ENCODE results near the gene SART1.
"Not testable (repeated sequence)": the region's sequence is repeated elsewhere in the genome, so short reads cannot be mapped to it uniquely, and the experiment has no call there.

Gene SART1

DNA sequence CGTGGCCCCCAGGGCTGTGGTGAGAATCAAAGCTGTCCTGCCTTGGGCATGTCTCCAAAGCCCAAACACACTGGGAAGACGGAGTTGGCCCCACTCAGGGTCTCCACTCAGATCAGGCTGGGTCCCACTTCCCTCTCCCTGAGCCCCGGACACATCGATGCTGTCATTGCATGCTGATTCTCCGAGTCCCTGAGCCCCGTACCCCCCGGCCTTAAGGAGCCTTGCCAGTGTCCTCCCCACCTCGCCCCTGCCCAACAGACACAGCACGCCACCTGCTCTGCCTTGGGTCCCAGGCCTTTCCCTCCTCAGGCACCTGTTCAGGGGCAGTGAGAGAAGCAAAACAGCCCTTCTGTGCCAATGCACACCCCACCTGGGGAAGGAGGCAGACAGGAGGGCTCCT lies 25.8 kb downstream of the SART1 start:
- Mint-ChIP-seq H3K36me3 (peaks cover 10% of the 10 kb centered on the region), H3K27ac (no peak overlapping the region), H3K9me3 (no peaks in the 10 kb centered on the region), H3K4me1 (peaks cover 6% of the 10 kb centered on the region), H3K4me3 (no peak overlapping the region)
- DNase-seq (ENCODE audit: low spot score in 2 of 2) (no peak), ATAC-seq (no peak)

GRCh38 chr11:65988791-65989592 lies 27.5 kb downstream of the SART1 start:
- DNase-seq (ENCODE audit: low spot score in 2 of 2) (peak; percentile 85 to 94), ATAC-seq (peak; percentile 99)
- Mint-ChIP-seq H3K9me3 (no peaks in the 10 kb centered on the region), H3K4me3 (no peak overlapping the region), H3K36me3 (peaks cover 10% of the 10 kb centered on the region), H3K4me1 (peaks cover 6% of the 10 kb centered on the region), H3K27ac (no peak overlapping the region)

- H3K4me3 Mint-ChIP-seq = no peak overlapping the region
- H3K36me3 Mint-ChIP-seq = peaks cover 35% of the 10 kb centered on the region
- H3K4me1 Mint-ChIP-seq = peaks cover 6% of the 10 kb centered on the region
- H3K9me3 Mint-ChIP-seq = no peaks in the 10 kb centered on the region
- DNase-seq (ENCODE audit: low spot score in 2 of 2) = no peak
- H3K27ac Mint-ChIP-seq = no peak overlapping the region
- no peak for ATAC-seq
These were observed 30.5 kb downstream of the SART1 start for GRCh38 chr11:65992056-65992455.

DNA sequence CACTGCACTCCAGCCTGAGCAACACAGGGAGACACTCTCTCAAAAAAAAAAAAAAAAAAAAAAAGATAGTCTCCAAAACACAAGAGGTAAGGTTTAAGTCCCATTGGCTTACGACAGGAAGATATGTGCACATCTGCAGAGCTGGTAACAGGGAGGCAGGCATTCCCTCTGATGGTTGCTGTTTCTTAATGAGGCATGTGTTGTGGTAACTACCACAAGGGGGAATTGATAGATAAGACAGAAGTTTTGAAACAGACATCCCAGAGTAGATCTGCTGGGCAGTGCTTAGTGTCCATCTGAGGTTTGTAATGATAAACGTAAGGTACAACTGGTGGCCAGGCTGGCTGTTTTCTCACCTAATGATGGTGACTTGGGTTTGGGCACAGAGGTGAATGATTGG lies 35.8 kb downstream of the SART1 start:
- ATAC-seq = no peak
- H3K27ac Mint-ChIP-seq = no peak overlapping the region
- DNase-seq (ENCODE audit: low spot score in 2 of 2) = no peak
- H3K4me3 Mint-ChIP-seq = no peak overlapping the region
- H3K9me3 Mint-ChIP-seq = no peaks in the 10 kb centered on the region
- peaks cover 23% of the 10 kb centered on the region for H3K4me1 Mint-ChIP-seq
- H3K36me3 Mint-ChIP-seq = peaks cover 68% of the 10 kb centered on the region

DNA sequence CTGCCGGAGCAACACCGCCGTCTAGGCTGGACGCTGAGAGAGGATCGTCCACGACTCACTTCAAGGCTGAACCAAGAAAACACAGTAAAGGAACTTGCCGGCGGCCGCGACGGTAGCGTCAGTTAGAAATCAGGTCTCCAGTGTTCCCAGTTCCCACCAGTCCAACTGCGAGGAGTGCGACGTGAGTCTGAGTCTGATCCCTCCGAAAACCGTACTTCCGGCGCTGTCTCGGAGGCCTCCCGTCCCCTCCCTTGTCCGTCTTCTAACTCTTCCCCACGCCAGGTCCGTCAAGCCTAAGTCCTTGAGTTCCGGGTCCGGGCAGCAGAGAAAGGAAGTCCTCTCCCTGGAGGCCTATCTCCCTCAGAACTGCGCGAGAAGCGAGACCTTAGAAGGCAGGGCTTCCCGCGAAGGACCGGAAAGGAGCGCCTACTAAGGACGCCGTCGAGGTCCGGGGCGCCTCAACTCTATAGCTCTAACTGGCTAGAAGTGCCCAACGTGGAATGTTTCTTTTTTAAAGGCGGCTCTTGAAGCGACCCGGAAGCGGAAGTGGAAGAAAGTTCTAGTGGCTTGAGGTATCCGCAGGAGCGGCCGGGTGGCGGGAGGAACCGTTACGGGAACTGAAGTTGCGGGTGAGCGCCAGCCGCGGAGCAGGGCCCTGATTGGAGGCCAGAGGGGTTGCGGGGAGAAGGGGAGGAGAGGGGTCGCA lies 40.6 kb downstream of the SART1 start, which contains the start of the genes BANF1 and EIF1AD:
Gene BANF1 (plus strand): TSS at position 562 of the 706 bp plus-strand sequence. CDS start 748 bp downstream, outside the sequence.
Gene EIF1AD (minus strand): TSS at position 216 of the 706 bp plus-strand sequence. CDS start 1,768 bp downstream, outside the sequence.
- H3K9me3 Mint-ChIP-seq = no peaks in the 10 kb centered on the region
- peaks cover 85% of the 10 kb centered on the region for H3K36me3 Mint-ChIP-seq
- peak within 1 kb of the TSS; percentile 99 for H3K4me3 Mint-ChIP-seq
- peak within 1 kb of the TSS; percentile 96 for H3K27ac Mint-ChIP-seq
- DNase-seq (ENCODE audit: low spot score in 2 of 2) (peak; percentile 90 to 98), ATAC-seq (peak; percentile 92)
- peaks cover 31% of the 10 kb centered on the region for H3K4me1 Mint-ChIP-seq

DNA sequence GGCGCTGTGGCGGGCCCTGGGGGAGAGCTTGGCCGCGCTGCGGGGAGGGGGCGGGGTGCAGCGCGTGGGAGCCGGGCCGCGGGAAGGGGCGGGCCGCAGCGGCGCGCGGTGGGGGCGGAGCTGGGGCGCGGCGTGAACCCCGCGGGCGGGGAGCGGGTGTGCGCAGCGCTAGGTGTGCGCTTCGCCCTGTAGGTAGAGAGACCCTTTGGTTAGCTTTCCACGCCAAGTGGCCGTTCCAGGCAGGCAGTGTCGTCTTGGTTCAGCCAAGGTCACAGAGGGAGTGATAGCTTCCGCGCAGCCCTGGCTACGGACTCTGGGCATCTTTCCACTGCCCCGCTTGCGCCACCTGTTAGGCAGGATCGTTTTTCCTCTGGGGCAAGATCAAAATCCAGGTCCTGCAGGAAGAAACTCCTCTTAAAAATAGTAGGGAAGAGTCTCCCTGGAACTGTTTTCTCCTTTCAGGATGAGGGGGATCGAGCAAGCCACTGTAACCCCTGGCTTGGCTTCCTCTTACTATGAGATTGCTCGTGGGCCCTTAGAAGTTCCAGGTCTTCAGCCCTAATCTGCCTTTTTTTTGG lies 41.2 kb downstream of the SART1 start:
- peak; percentile 81 for ATAC-seq
- peaks cover 78% of the 10 kb centered on the region for H3K36me3 Mint-ChIP-seq

DNA sequence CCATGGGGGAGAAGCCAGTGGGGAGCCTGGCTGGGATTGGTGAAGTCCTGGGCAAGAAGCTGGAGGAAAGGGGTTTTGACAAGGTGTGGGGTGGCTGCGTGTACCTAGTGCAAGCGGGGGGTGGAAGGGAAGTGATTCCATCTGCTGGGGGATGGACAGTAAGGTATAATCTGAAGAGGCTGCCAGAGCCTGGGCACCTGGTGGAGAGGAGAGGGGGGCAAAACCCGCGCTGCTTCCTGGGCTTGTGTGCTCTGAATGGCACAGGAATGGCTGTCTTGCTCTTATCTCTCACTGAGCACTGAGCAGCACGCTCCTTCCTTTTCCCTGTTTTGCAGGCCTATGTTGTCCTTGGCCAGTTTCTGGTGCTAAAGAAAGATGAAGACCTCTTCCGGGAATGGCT lies 41.8 kb downstream of the SART1 start:
- Mint-ChIP-seq H3K27ac (peak overlapping the region; percentile 96), H3K36me3 (peaks cover 73% of the 10 kb centered on the region), H3K9me3 (no peaks in the 10 kb centered on the region), H3K4me1 (peaks cover 28% of the 10 kb centered on the region), H3K4me3 (peak overlapping the region; percentile 99)
- DNase-seq (ENCODE audit: low spot score in 2 of 2) (no peak), ATAC-seq (no peak)

More for the DNA sequence above, 41.2 kb downstream of the SART1 start:
- peak overlapping the region; percentile 96 for H3K27ac Mint-ChIP-seq
- peak overlapping the region; percentile 99 for H3K4me3 Mint-ChIP-seq
- no peak for DNase-seq (ENCODE audit: low spot score in 2 of 2)
- no peaks in the 10 kb centered on the region for H3K9me3 Mint-ChIP-seq
- peaks cover 31% of the 10 kb centered on the region for H3K4me1 Mint-ChIP-seq

DNA sequence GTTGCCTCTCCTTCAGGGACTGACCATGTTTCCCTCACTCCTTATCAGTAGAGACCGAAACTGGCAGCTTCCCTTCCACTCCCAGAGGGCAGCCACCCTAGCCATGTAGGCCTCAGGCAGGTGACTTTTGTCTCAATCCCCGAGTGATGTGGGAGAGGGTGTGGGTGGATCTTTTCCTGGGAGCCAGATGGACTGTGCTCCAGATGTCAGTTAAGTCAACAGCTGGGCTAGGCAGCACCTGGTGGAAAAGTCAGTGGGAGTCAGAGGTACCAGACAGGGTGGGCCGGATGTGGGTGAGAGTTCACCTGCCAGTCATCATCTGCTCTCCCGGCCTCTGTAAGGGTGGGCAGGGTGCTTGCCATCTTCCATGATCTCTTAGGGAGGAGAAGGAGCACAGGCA lies 42.7 kb downstream of the SART1 start:
- Mint-ChIP-seq H3K36me3 (peaks cover 64% of the 10 kb centered on the region), H3K27ac (peak overlapping the region; percentile 43), H3K4me1 (peaks cover 22% of the 10 kb centered on the region), H3K4me3 (peak overlapping the region; percentile 99), H3K9me3 (no peaks in the 10 kb centered on the region)
- DNase-seq (ENCODE audit: low spot score in 2 of 2) = no peak
- ATAC-seq = no peak

DNA sequence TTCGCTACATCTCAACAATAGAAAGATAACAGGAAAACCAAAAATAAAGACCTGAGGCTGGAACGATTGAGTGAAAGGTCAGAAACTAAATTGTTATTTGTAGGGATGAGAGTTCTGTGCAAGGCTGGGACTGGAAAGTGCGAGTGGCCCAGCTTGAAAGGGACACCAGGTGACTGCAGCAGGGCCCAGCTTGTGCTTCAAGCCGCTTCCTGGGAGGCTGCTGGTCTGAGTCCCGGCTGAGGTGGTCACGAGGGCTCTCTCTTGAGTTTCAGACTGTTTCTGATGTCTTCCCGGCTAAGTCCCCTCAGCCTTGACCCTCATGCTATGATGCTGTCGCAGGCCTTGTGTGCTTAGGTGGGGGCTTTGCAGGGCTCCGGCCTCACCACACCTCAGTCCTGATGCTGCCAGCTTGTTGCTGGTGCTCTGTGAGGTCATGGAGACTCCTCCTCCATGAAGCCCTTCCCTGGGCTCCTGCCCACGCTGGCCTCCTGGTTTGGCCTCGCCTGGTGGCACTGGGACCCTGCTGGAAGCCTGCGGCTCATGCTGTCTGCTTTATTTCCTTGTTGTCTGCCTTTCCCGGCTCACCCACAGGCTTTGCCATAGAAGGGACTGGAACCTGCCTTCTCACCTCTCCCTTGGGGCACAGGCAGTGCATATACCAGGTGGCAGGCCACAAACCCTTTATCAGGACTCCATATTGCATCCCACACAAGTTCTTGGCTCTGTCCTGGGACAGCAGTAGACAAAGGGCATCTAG lies 44.8 kb downstream of the SART1 start:
- H3K4me1 Mint-ChIP-seq = peaks cover 8% of the 10 kb centered on the region
- peak overlapping the region; percentile 17 for H3K27ac Mint-ChIP-seq
- peaks cover 50% of the 10 kb centered on the region for H3K36me3 Mint-ChIP-seq
- H3K4me3 Mint-ChIP-seq = no peak overlapping the region
- H3K9me3 Mint-ChIP-seq = no peaks in the 10 kb centered on the region
- no peak for DNase-seq (ENCODE audit: low spot score in 2 of 2)
- no peak for ATAC-seq

DNA sequence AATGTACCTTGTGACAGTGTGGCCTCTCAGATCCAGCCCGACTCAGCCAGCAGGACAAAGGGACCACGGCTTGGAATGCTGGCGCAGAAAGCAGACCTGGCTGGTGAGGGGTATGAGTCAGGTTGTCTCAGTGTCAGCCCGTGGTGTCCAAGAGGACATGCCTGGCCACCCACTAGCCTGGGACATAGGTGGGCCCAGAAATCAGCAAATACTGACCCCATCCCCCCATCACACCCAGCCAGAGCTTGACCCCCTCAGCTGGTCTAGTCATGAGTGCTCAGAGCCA lies 45.3 kb downstream of the SART1 start:
- peaks cover 8% of the 10 kb centered on the region for H3K4me1 Mint-ChIP-seq
- H3K36me3 Mint-ChIP-seq = peaks cover 46% of the 10 kb centered on the region
- ATAC-seq = no peak
- H3K4me3 Mint-ChIP-seq = no peak overlapping the region
- no peak overlapping the region for H3K27ac Mint-ChIP-seq
- H3K9me3 Mint-ChIP-seq = no peaks in the 10 kb centered on the region
- no peak for DNase-seq (ENCODE audit: low spot score in 2 of 2)

DNA sequence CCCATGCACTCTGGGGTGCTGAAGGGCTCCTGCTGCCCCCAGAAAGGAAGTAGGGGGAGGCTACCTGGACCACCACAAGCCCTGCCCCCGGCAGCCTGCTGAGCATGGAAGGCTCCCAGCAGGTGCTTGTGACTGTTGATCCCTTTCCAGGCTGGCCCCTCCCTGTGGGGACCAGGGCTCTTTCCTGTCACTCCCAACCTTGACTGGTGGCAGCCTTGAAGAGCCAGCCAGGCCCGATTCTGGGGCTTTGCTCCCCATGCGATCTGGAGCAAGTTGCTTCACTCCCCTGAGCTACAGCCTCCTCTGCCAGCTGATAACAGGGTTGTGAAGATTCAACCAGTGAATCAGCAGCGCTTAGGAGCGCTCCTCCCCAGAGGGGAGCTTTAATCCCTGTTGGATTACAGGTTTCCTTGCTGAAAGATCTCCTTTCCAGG lies 45.7 kb downstream of the SART1 start:
- Mint-ChIP-seq H3K4me3 (no peak overlapping the region), H3K9me3 (no peaks in the 10 kb centered on the region), H3K4me1 (peaks cover 8% of the 10 kb centered on the region), H3K36me3 (peaks cover 42% of the 10 kb centered on the region), H3K27ac (peak overlapping the region; percentile 32)
- DNase-seq (ENCODE audit: low spot score in 2 of 2) (no peak), ATAC-seq (no peak)

DNA sequence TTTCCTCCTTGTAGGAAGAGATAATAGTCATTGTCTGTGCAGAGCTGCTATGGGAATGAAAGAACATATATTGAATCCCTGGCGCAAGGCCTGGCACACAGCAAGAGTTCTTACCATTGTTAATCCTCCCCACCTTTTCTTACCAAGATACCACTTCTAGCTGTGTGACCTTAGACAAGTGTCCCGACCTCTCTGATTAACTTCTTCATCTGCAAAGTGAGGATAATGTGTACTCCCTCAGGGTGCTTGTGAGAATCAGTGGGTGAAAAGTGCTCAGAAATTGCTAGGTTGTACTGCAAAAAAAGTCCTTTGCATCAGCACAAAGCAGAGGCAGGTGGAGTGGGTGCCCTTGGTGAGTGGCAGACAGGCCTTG lies 46.5 kb downstream of the SART1 start:
- no peak overlapping the region for H3K4me3 Mint-ChIP-seq
- peaks cover 4% of the 10 kb centered on the region for H3K4me1 Mint-ChIP-seq
- H3K36me3 Mint-ChIP-seq = peaks cover 34% of the 10 kb centered on the region
- ATAC-seq = no peak
- H3K27ac Mint-ChIP-seq = peak overlapping the region; percentile 32
- no peak for DNase-seq (ENCODE audit: low spot score in 2 of 2)
- H3K9me3 Mint-ChIP-seq = no peaks in the 10 kb centered on the region

DNA sequence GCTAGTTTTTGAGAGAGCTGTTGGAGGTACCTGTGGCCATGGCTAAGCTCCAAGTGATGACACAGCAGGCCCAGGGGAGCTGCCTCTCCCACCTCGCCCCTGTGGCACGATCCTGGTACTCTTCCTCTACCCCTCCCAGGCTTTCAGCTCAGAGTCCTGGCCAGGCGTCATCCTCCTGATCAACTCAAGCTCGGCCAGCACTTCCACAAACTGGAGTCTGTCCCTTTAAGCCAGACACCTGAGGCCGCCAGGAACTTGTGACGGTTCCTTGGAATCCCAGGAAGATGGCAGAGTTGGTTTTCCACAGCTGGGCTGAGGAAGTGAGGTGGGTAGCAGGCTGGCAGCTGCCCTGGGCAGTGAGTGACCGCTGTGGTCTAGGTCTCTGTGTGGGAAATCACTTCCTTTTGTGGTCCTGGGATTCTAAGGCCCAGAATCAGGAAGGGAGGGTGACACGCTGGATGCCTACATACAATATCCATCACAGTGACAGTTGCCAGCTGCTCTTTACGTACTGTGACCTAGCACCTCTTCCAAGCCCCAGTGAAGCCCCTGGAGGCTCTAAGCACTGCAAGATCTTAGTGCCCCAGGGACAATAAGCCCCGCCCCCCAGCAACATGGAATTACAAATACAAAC lies 47.1 kb downstream of the SART1 start:
- Mint-ChIP-seq H3K36me3 (peaks cover 29% of the 10 kb centered on the region), H3K4me3 (no peak overlapping the region), H3K4me1 (no peaks in the 10 kb centered on the region), H3K27ac (no peak overlapping the region), H3K9me3 (no peaks in the 10 kb centered on the region)
- ATAC-seq = no peak
- DNase-seq (ENCODE audit: low spot score in 2 of 2) = no peak

GRCh38 chr11:66010036-66010435 lies 48.5 kb downstream of the SART1 start:
- H3K9me3 Mint-ChIP-seq; H3K4me3 Mint-ChIP-seq; ATAC-seq; DNase-seq (ENCODE audit: low spot score in 2 of 2); H3K4me1 Mint-ChIP-seq; H3K27ac Mint-ChIP-seq: not testable (repeated sequence)
- H3K36me3 Mint-ChIP-seq = peaks cover 14% of the 10 kb centered on the region
